Measurements from ENCODE around the gene EHD1. TPM values are rescaled to one million over a fixed set of nuclear protein-coding genes. Genes with fewer than 3 reads are reported as not detected.

The EHD1 gene
- total and polyA plus RNA-seq, 2 donors (not counting 1 experiment from before 2014, with no cell fraction given), result 71.3 to 240 TPM

DNA sequence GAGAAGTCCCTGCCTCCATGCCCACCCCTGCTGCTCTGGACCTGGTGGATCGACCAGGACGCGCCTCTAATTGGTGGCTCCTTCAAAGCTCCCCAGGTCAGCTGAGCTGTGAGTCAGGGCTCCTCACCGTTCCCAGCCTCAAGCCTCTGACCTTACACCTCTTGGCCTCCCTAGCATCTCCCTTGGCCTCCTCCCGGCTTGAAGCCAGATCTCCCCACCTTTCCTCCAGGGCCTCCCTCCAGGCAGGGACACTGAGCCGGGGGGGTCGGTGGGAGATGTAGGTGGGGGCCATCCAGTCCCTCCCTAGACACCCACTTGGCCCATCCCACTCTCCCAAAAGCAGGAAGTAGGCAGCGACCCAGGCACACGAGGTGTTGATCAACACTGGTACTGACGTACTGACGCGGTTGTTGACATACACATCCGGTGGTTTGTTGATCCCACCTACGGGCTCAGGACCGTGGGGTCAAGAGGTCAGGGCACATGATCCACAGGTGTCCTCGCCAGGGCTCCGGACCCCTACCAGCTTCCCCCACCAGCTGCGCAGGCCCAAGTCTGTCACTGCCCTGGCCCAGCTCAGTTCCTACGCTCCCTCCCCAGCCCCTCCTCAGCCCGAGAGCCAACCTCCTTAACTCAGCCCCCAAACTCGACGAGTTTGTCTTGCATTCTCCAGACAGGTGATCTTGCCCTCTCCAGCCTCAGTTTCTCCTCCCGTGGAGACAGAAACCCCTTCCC is 37.8 kb upstream of the EHD1 start:
- Histone ChIP-seq H3K79me2 (ENCODE audit: control insufficient read depth, insufficient read depth, low read length) (peaks cover 10% of the 10 kb centered on the region), H3K9me3 (ENCODE audit: control insufficient read depth, insufficient read depth, low read depth, low read length) (no peaks in the 10 kb centered on the region), H3K27ac (ENCODE audit: insufficient read depth, low read length) (peak overlapping the region; percentile 94), H3K4me2 (ENCODE audit: extremely low read depth, insufficient read depth, low read length) (peak overlapping the region; percentile 99), H3K9ac (ENCODE audit: insufficient read depth, low read length) (peak overlapping the region; percentile 94), H3K4me1 (ENCODE audit: control insufficient read depth, extremely low read depth, insufficient read depth, low read length) (no peaks in the 10 kb centered on the region), H3K27me3 (ENCODE audit: control insufficient read depth, insufficient read depth, low read length) (no peaks in the 10 kb centered on the region), H2AFZ (ENCODE audit: low read length) (no peak overlapping the region), H3K36me3 (ENCODE audit: control insufficient read depth, insufficient read depth, low read length) (peaks cover 9% of the 10 kb centered on the region), H3K4me3 (replicated peaks in 1 of 4; ENCODE audit: control extremely low read depth in 1 of 4, insufficient read depth in 1 of 4, low read depth in 3 of 4, low read length in 4 of 4) (peak overlapping the region; percentile 90 to 98 (median 95)), H4K20me1 (ENCODE audit: control insufficient read depth, extremely low read depth, insufficient read depth, low read length) (no peaks in the 10 kb centered on the region)
- TF ChIP-seq, protein P1, sequence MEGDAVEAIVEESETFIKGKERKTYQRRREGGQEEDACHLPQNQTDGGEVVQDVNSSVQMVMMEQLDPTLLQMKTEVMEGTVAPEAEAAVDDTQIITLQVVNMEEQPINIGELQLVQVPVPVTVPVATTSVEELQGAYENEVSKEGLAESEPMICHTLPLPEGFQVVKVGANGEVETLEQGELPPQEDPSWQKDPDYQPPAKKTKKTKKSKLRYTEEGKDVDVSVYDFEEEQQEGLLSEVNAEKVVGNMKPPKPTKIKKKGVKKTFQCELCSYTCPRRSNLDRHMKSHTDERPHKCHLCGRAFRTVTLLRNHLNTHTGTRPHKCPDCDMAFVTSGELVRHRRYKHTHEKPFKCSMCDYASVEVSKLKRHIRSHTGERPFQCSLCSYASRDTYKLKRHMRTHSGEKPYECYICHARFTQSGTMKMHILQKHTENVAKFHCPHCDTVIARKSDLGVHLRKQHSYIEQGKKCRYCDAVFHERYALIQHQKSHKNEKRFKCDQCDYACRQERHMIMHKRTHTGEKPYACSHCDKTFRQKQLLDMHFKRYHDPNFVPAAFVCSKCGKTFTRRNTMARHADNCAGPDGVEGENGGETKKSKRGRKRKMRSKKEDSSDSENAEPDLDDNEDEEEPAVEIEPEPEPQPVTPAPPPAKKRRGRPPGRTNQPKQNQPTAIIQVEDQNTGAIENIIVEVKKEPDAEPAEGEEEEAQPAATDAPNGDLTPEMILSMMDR (conservative IDR thresholded peaks at IDR 0.05 in 1 of 2, IDR thresholded peaks at IDR 0.05 in 1 of 2; ENCODE audit: low read depth in 1 of 2, low read length in 2 of 2), result no peak
- TF ChIP-seq EZH2 (IDR thresholded peaks at IDR 0.05; ENCODE audit: low read length, missing control alignments), result no peak
- peak; percentile 20 to 43 for DNase-seq (ENCODE audit: low read depth in 2 of 2)

DNA sequence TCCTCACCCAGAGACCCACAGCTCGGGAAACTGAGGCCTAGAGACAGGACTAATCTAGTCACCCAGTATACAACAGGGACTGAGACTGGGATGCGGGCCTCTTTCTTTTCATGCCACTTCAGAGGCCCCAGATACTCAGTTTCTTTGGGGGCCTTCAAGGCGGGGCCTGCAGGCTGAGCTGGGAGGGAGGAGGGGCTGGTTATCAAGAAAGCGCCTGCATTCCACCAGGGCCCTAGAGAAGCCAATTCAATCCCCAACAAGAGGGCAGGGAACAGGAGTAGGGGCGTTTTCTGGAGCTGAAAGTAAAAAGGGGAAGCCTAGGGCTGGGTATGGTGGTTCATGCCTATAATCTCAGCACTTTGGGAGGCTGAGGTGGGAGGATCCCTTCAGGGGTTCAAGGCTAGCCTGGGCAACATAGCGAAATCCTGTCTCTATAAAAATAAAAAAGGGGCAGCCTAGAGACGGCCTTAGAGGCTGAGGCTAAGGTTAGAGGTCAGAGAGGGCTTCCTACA is 37.0 kb upstream of the EHD1 start:
- no peaks in the 10 kb centered on the region for H3K9me3 ChIP-seq (ENCODE audit: control insufficient read depth, insufficient read depth, low read depth, low read length)
- H3K4me3 ChIP-seq (replicated peaks in 1 of 4; ENCODE audit: control extremely low read depth in 1 of 4, insufficient read depth in 1 of 4, low read depth in 3 of 4, low read length in 4 of 4), result peak overlapping the region in 3 of 4 experiments; percentile 90 to 98 (median 93)
- H3K9ac ChIP-seq (ENCODE audit: insufficient read depth, low read length), result peak overlapping the region; percentile 33
- no peak for DNase-seq (ENCODE audit: low read depth in 2 of 2)
- H3K36me3 ChIP-seq (ENCODE audit: control insufficient read depth, insufficient read depth, low read length), result peaks cover 11% of the 10 kb centered on the region
- H3K4me1 ChIP-seq (ENCODE audit: control insufficient read depth, extremely low read depth, insufficient read depth, low read length), result no peaks in the 10 kb centered on the region
- H3K79me2 ChIP-seq (ENCODE audit: control insufficient read depth, insufficient read depth, low read length), result peaks cover 10% of the 10 kb centered on the region
- H4K20me1 ChIP-seq (ENCODE audit: control insufficient read depth, extremely low read depth, insufficient read depth, low read length), result no peaks in the 10 kb centered on the region
- TF ChIP-seq, protein P1 (conservative IDR thresholded peaks at IDR 0.05 in 1 of 2, IDR thresholded peaks at IDR 0.05 in 1 of 2; ENCODE audit: low read depth in 1 of 2, low read length in 2 of 2), result no peak
- no peak for TF ChIP-seq EZH2 (IDR thresholded peaks at IDR 0.05; ENCODE audit: low read length, missing control alignments)
- peak overlapping the region; percentile 94 for H3K27ac ChIP-seq (ENCODE audit: insufficient read depth, low read length)
- H3K27me3 ChIP-seq (ENCODE audit: control insufficient read depth, insufficient read depth, low read length), result no peaks in the 10 kb centered on the region
- H3K4me2 ChIP-seq (ENCODE audit: extremely low read depth, insufficient read depth, low read length), result peak overlapping the region; percentile 99
- no peak overlapping the region for H2AFZ ChIP-seq (ENCODE audit: low read length)

DNA sequence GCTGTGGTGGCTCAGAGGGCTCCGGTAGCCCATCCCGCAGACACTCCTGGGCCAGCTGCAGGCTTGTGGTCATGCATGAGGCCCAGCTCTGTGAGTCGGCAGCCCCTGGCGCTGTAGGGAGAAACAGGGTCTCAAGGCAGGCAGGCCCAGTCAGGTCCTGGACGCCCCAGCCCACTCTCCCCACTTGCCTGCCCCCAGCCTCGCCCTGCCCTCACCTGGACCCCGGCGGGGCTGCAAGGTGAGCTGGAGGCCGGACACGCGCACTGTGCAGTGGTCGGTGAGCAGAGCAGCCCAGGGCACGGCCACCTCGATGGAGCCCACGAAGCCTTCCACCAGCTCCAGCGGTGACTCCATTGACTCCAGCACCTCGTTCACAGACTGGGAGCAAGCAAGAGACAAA is 35.7 kb upstream of the EHD1 start:
- no peak overlapping the region for H3K9ac ChIP-seq (ENCODE audit: insufficient read depth, low read length)
- no peak for DNase-seq (ENCODE audit: low read depth in 2 of 2)
- H3K4me1 ChIP-seq (ENCODE audit: control insufficient read depth, extremely low read depth, insufficient read depth, low read length), result no peaks in the 10 kb centered on the region
- H3K4me3 ChIP-seq (replicated peaks in 1 of 4; ENCODE audit: control extremely low read depth in 1 of 4, insufficient read depth in 1 of 4, low read depth in 3 of 4, low read length in 4 of 4), result no peak overlapping the region
- no peak overlapping the region for H3K4me2 ChIP-seq (ENCODE audit: extremely low read depth, insufficient read depth, low read length)
- peaks cover 10% of the 10 kb centered on the region for H3K79me2 ChIP-seq (ENCODE audit: control insufficient read depth, insufficient read depth, low read length)
- H3K9me3 ChIP-seq (ENCODE audit: control insufficient read depth, insufficient read depth, low read depth, low read length), result no peaks in the 10 kb centered on the region
- H4K20me1 ChIP-seq (ENCODE audit: control insufficient read depth, extremely low read depth, insufficient read depth, low read length), result no peaks in the 10 kb centered on the region
- no peak overlapping the region for H2AFZ ChIP-seq (ENCODE audit: low read length)
- no peaks in the 10 kb centered on the region for H3K27me3 ChIP-seq (ENCODE audit: control insufficient read depth, insufficient read depth, low read length)
- peaks cover 14% of the 10 kb centered on the region for H3K36me3 ChIP-seq (ENCODE audit: control insufficient read depth, insufficient read depth, low read length)
- TF ChIP-seq, protein P1 (conservative IDR thresholded peaks at IDR 0.05 in 1 of 2, IDR thresholded peaks at IDR 0.05 in 1 of 2; ENCODE audit: low read depth in 1 of 2, low read length in 2 of 2), result no peak
- no peak for TF ChIP-seq EZH2 (IDR thresholded peaks at IDR 0.05; ENCODE audit: low read length, missing control alignments)
- H3K27ac ChIP-seq (ENCODE audit: insufficient read depth, low read length), result no peak overlapping the region

All from fibroblast of lung (primary cell).